ENCODE data around the gene TTL. TPM values are rescaled to one million over a fixed set of nuclear protein-coding genes. Genes with fewer than 3 reads are reported as not detected.

TTL gene
- total and polyA plus RNA-seq, 2 of the 13 experiments (the other 11 are each of a cell fraction or from before 2014, with no cell fraction given) = 19.0 to 59.8 TPM

GRCh38 chr2:112529757-112530156 is 47.8 kb downstream of the TTL start (continued):
- no peak for TF ChIP-seq ZNF281 (CRISPR knock-in tag; IDR thresholded peaks at IDR 0.05; ENCODE audit: borderline replicate concordance)
- TF ChIP-seq ZNF569 (CRISPR knock-in tag; IDR thresholded peaks at IDR 0.05; ENCODE audit: borderline replicate concordance) = no peak
- TF ChIP-seq ZBTB43 (CRISPR knock-in tag; conservative IDR thresholded peaks at IDR 0.05) = no peak
- TF ChIP-seq RXRB (CRISPR knock-in tag; IDR thresholded peaks at IDR 0.05; ENCODE audit: borderline replicate concordance) = no peak
- no peak for TF ChIP-seq SAFB2 (CRISPR knock-in tag; IDR thresholded peaks at IDR 0.05; ENCODE audit: borderline replicate concordance, low read depth)
- no peak for TF ChIP-seq ZNF138 (CRISPR knock-in tag; IDR thresholded peaks at IDR 0.05; ENCODE audit: low read depth)
- no peak for TF ChIP-seq ZSCAN20 (CRISPR knock-in tag; IDR thresholded peaks at IDR 0.05; ENCODE audit: borderline replicate concordance)
- no peak for TF ChIP-seq SPEN (CRISPR knock-in tag; IDR thresholded peaks at IDR 0.05; ENCODE audit: low read depth)

- no peak for DNase-seq (ENCODE audit: low spot score)
- no peak for FAIRE-seq
- Histone ChIP-seq H2AFZ (ENCODE audit: low read length) (no peak overlapping the region), H3K4me2 (ENCODE audit: low read depth, low read length) (no peak overlapping the region), H4K20me1 (ENCODE audit: insufficient read depth, low read length) (no peaks in the 10 kb centered on the region), H3K9ac (ENCODE audit: insufficient read depth, low read depth, low read length) (no peak overlapping the region), H3K27me3 (ENCODE audit: control insufficient read depth in 1 of 2, insufficient read depth in 2 of 2, low read length in 2 of 2) (no peaks in the 10 kb centered on the region), H3K27ac (ENCODE audit: extremely low read length, insufficient read depth, low read length) (no peak overlapping the region), H3K4me1 (ENCODE audit: insufficient read depth, low read length) (no peaks in the 10 kb centered on the region), H3K9me3 (ENCODE audit: low read length) (no peaks in the 10 kb centered on the region), H3K79me2 (ENCODE audit: insufficient read depth, low read length) (no peaks in the 10 kb centered on the region), H3K4me3 (replicated peaks in 1 of 3; ENCODE audit: insufficient read depth in 1 of 3, low read depth in 2 of 3, low read length in 3 of 3) (no peak overlapping the region), H3K36me3 (replicated peaks in 1 of 2; ENCODE audit: control insufficient read depth in 1 of 2, insufficient read depth in 2 of 2, low read length in 2 of 2) (peaks cover 5 to 36% of the 10 kb centered on the region in 2 experiments)
- no TSS peak for BruUV-seq (replicated peaks)
- ChIA-PET POLR2A (no interaction called here), CTCF (ENCODE audit: low intra/inter-chr PET ratio, low total read pairs) (no interaction called here)
- no peak for ATAC-seq
- 92% methylated on average over 4 of the region's 4 CpGs for WGBS (ENCODE audit: low lambda C conversion rate)
- in situ Hi-C loops (cut with HindIII; ENCODE audit: extremely low pct_ligation_motif_present, low pct_unique_long_range_greater_than_20kb) (no loop called here), intact Hi-C loops (cut with micrococcal nuclease; ENCODE audit: unreplicated experiment) (no loop called here)
- TF ChIP-seq BRD4 (CRISPR knock-in tag; IDR thresholded peaks at IDR 0.05) (no peak), ZGPAT (CRISPR knock-in tag; IDR thresholded peaks at IDR 0.05) (no peak), ZNF609 (CRISPR knock-in tag; IDR thresholded peaks at IDR 0.05; ENCODE audit: borderline replicate concordance) (no peak)
Measured at GRCh38 chr2:112530728-112531127, 48.8 kb downstream of the TTL start.
